ELR (cell line): ENCODE results near the gene AKT1S1.

Experiments
- DNase-seq: peaks from one replicate; pipeline ENCODE4 v3.0.0-alpha.2; 2015; ENCODE audit warnings: low read depth

The AKT1S1 gene

DNA sequence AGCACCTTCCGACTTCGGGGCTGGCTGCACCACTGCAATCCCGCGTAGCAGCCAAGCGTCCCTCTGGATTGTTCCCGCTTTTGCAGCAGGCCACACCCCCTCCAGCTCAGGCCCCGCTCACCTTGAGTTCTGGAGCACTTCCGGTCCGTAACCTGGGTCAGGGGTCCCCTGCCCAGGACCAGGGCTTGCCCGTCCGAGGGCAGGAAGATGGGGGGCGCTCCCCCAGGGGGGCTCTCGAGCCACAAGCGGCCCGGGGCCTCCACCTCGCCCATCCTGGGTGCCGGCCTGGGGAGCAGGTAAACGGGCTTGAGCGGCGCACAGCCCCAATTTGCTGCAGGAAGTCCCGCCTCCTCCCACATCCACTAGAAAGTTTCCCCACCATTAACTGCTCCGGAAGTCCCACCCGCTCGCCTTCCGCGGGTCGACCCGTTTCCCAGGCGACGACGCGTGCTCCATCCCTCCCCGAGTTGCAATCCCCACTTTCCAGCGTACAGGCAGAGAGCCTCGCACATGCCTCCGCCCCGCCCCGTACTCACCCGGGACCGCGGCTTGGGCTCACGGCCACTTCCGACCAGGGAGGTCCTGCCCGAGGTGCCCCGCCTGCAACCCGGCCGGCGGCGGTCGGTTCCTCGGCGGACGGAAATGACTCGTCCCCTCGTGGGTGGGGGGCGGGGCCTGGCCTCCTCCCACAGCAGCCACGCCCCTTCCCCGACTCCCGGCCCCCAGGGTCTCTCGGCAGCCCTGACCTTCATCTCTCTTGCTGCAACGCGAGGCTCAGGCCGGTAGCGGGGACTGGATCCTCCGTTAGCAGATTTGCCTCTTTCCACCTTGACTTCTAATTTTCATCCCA, 10.0 kb downstream of the AKT1S1 start, which contains the start of gene PNKP:
Gene PNKP, minus strand, starts transcription at position 644 of the 850 bp plus-strand sequence. Its CDS starts 372 bp downstream, at position 272.
- peak; percentile 94 for DNase-seq

DNA sequence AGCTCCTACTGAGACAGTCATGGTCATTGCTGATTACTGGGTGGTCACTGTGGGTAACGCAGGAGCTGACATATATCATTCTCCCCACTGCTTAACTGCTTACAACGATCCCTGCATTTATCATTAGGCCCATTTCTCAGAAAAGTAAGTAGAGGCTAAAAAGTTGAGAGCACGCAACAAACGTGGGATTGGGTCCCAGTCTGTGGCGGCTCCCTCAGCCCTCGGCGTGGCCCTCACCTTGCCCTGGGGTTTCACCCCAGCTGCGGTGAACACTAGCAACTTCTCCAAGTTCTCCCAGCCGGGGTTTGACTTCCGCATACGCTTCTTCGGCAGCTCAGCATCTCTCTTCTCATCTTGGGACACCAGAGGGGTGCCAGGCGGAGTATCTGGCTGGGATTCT, 12.3 kb downstream of the AKT1S1 start:
- DNase-seq: no peak

DNA sequence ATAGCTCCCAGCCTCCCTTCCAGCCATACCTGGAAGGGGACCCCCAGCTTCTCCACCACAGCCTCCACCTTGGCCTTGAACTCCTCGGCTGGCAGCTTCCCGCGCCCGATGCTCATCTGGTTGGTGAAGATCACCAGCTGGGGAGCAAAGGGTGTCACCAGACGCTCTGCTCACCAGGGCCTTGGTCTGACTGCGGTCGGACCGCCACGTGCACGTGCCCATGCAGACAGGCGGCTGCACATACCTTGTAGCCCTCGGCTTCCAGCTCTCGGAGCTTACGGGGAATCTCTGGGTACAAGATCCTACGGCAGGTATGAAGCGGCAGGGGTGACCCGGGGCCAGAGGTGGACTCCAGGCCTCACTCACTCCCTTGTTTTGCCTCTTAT, 13.2 kb downstream of the AKT1S1 start:
- DNase-seq: no peak

DNA sequence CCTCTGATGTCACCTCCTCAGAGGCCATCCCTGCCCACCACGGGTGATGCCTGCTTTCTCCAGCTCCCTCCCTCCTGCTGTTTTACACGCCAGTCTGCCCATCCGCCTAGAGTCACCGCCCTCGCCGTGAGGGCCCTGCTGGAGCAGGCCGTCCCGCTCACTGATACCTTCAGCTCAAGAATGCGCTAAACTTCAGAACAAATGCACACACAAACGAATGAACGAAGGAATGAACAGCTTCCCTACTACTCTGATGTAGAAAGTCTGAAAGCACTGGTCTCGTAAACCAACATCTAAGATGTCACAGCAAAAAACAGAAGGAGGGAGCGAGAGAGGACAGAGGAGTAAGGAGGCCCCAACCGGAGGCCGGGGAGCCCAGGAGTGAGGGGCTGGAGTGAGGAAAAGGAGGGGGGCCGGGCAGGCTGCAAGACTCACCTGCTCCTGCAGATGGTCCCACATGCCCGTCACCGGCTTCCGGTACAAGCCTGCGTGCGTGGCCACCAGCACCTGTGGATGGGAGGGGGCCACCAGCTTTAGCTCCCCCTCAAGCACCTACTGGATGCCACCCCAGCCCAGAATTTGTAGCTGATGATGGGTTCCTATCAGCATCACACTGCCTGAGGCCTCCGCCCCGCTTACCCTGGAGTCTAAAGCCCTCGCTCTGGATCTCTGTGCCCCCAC, 13.8 kb downstream of the AKT1S1 start:
- no peak for DNase-seq

- no peak for DNase-seq
Observed at GRCh38 chr19:49862391-49863253, 14.5 kb downstream of the AKT1S1 start.

DNA sequence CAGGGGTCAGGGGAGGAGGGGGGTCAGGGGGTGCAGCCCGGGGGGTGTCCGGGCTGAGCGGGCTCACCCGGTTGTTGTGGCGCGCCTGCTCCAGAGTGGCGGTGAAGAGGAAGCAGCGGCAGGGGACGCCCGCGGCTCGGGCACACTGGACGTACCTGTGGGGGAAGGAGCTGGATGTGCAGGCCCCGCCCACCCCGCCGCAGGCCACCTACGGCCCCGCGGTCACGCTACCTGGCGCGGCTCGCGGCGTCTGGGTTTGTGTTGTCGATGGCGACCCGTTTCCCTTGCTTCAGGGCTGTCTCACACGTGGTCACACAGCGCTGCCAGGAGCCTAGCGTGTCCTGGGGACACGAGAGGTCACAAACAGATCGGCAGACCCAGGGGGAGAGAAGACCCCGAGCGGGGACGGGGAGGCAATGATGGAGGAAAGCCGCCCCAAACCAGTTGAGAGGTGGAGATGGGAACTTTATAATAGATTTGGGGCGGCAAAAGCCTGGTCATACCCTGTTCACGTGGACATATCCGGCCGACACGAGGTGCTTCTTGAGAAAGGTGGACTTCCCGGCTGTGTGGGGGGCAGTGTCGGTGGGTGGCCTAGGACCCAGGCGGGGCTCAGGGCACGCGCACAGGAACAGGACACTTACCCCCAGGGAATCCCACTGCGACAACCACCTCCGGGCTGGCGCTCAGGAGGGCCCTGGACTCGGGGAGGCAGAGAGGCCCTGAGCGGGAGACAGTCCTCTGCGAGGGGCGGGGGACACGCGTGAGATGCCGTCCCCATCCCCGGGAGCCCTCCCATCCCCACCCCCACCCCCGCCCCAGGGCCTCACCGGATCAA, 15.4 kb downstream of the AKT1S1 start:
- DNase-seq: no peak

- DNase-seq: no peak
Observed at GRCh38 chr19:49861107-49861506, 16.0 kb downstream of the AKT1S1 start.

- DNase-seq: no peak
Observed at GRCh38 chr19:49860336-49861102, 16.6 kb downstream of the AKT1S1 start.

DNA sequence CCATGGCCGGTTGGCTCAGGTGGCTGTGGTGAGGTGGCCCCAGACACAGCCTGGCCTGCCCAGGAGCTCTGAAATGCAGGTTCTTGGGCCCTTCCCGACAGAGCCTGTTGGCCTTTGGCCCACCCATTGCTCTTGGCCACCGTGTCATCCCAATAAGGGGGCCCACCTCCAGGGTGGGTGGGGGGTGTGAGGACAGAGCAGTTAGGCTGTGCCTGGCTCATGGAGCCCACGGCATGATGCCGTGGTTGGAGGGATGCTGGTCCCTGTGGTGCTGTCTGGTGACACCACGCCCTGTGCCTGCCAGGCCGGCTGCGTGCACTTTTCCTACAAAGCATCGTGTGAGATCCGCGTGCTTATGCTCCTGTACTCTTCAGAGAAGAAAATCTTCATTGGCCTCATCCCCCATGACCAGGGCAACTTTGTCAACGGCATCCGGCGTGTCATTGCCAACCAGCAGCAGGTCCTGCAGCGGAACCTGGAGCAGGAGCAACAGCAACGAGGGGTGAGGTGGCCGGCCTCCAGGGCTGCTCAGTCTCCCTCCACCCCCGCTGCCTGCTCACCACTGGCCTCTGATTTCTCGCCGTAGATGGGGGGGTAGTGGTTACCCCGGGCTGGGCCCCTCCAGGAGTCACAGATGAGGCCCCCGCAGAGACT, 17.3 kb downstream of the AKT1S1 start:
- DNase-seq: no peak

GRCh38 chr19:49858088-49858985, 18.8 kb downstream of the AKT1S1 start:
- DNase-seq: peak; percentile 54

GRCh38 chr19:49857838-49858087, 19.4 kb downstream of the AKT1S1 start:
- DNase-seq: no peak

GRCh38 chr19:49857061-49857837, 19.9 kb downstream of the AKT1S1 start:
- DNase-seq: no peak

GRCh38 chr19:49856574-49857021, 20.6 kb downstream of the AKT1S1 start:
- DNase-seq: no peak

DNA sequence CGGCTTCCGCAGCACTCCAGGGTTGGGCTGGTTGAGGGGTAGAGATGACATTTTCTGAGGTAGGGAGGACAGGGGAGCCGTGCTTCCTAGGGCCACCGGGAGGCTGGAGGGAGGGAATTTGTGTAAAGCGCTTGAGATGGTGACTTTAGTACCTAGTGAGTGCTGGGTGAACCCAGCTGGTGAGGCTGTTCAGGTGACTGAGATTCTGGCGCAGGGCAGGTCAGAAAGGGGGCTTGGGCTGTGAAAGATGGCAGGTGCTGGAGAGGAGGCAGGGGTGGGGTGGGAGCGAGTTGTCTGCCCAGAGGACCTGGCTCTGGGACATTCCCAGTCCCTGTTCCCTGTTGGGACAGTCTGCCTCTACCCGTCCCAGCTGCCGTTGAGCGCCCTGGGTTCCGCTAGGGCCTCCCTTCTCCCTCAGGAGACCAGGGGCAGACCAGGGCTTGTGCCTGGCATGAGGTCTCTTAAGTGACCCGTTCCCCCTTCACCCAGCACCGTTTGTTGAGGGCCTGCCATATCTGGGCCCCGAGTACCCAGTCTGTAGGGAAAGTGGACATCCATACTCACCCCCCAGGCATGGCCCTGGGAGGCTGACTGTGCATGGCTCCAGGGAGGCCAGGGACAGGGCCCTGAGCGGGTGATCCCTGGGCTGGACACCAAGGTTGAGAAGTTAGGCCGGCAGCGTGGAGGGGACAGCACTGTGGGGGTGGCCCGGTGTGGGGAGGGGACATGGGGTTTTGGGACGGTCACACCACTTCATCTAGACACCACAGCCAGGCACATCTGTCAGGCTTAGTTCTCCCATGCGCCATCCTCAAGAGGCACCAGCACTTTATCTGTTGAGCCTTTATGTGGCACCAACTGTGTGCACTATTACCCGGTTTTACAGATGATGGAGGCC, 21.2 kb downstream of the AKT1S1 start:
- no peak for DNase-seq

DNA sequence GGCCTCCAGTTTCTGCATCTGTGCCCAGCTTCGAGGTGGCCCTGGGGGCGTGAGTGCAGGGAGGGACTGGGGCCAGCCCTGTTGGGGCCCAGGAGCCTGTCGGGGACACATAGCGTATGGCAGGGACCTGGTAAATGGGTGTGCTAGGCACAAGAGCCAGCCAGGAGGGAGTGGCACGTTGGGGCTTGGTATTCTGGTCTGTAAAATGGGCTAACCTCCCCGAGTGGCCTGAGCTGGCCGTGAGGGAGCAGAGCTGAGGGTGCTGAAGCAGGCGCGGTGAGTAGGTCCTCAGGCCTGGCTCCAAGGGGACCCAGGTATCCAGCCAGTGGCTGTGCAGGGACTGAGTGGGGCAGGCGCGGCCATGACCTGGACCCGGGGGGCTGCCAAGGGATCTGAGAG, 21.9 kb downstream of the AKT1S1 start:
- no peak for DNase-seq

DNA sequence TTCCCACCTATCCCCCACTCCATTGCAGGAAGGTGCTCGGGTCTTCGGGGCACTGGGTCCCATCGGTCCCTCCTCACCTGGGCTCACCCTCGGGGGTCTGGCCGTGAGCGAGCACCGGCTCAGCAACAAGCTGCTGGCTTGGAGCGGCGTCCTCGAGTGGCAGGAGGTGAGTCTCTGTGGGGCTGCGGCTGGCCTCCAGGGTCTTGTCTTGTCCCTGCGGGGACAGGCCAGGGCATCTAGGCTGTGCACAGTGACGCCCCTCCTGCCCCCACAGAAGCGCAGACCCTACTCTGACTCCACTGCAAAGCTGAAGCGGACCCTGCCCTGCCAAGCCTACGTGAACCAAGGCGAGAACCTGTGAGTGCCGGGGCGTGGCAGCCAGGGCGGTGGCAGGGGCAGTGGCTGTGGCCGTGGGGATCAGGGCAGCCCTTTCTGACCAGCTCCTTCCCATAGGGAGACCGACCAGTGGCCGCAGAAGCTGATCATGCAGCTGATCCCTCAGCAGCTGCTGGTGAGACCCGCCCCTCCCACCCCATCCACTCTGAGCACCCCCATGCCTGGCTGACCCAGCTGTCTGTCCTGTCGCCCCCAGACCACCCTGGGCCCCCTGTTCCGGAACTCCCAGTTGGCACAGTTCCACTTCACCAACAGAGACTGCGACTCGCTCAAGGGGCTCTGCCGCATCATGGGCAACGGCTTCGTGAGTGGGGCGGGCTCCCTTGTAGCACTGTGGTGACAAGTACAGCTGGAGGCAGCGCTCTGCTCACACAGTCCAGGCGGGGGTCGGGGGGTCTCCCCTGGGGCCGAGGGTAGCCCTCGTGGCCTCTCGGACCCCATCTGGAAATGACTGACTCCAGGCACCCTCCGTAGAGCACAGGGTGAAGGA, 22.5 kb downstream of the AKT1S1 start:
- DNase-seq: no peak
